Muscle layer of colon (tissue), 2 donors: Measurements from ENCODE around the gene NACC2.

Source experiments
- H3K27ac ChIP-seq: one replicate; pipeline ENCODE4 v1.7.0; 2013; ENCODE audit warnings: low read depth, mild to moderate bottlenecking, low read length, moderate library complexity
- H3K27me3 ChIP-seq, 2 donors: one replicate each; pipeline ENCODE4 v1.7.0; 2013; ENCODE audit warnings: low read length in 2 of 2, mild to moderate bottlenecking in 2 of 2; ENCODE audit not compliant: insufficient read depth in 2 of 2, control insufficient read depth in 1 of 2
- H3K36me3 ChIP-seq: one replicate; pipeline ENCODE4 v1.7.0; 2013; ENCODE audit warnings: mild to moderate bottlenecking, low read length; ENCODE audit not compliant: insufficient read depth
- H3K4me1 ChIP-seq: one replicate; pipeline ENCODE4 v1.7.0; 2013; ENCODE audit warnings: mild to moderate bottlenecking, low read length; ENCODE audit not compliant: insufficient read depth
- H3K4me3 ChIP-seq, 2 donors: one replicate each; pipeline ENCODE4 v1.7.0; 2013; ENCODE audit warnings: low read length in 2 of 2, low read depth in 1 of 2, mild to moderate bottlenecking in 1 of 2, moderate library complexity in 1 of 2
- H3K9ac ChIP-seq: one replicate; pipeline ENCODE4 v1.7.0; 2013; ENCODE audit warnings: low read length
- H3K9me3 ChIP-seq: one replicate; pipeline ENCODE4 v1.7.0; 2013; ENCODE audit warnings: mild to moderate bottlenecking, low read length
- donor health status: abdominal sarcoma.
- donor health status: Adenocarcinoma of cecum.

The NACC2 gene

GRCh38 chr9:136004712-136005111 is 90.4 kb downstream of the NACC2 start:
- H3K9me3 ChIP-seq, result no peaks in the 10 kb centered on the region
- peaks cover 4% of the 10 kb centered on the region for H3K36me3 ChIP-seq
- no peak overlapping the region for H3K27ac ChIP-seq
- no peak overlapping the region for H3K9ac ChIP-seq
- no peak overlapping the region for H3K4me3 ChIP-seq
- H3K4me1 ChIP-seq, result peaks cover 26% of the 10 kb centered on the region
- no peaks in the 10 kb centered on the region for H3K27me3 ChIP-seq

- H3K4me3 ChIP-seq, result no peak overlapping the region
- H3K9ac ChIP-seq, result no peak overlapping the region
- no peaks in the 10 kb centered on the region for H3K36me3 ChIP-seq
- H3K9me3 ChIP-seq, result no peaks in the 10 kb centered on the region
- H3K27ac ChIP-seq, result no peak overlapping the region
- H3K27me3 ChIP-seq, result no peaks in the 10 kb centered on the region
- H3K4me1 ChIP-seq, result peaks cover 26% of the 10 kb centered on the region
Measured at GRCh38 chr9:136004219-136004618, 90.9 kb downstream of the NACC2 start.

- Histone ChIP-seq H3K9me3 (no peaks in the 10 kb centered on the region), H3K27ac (no peak overlapping the region), H3K9ac (no peak overlapping the region), H3K4me1 (peaks cover 26% of the 10 kb centered on the region), H3K4me3 (no peak overlapping the region), H3K36me3 (no peaks in the 10 kb centered on the region), H3K27me3 (no peaks in the 10 kb centered on the region)
Measured at GRCh38 chr9:136003411-136004218, 91.5 kb downstream of the NACC2 start.

GRCh38 chr9:136002881-136003280 is 92.2 kb downstream of the NACC2 start:
- peaks cover 19% of the 10 kb centered on the region for H3K4me1 ChIP-seq
- no peaks in the 10 kb centered on the region for H3K27me3 ChIP-seq
- H3K4me3 ChIP-seq, result no peak overlapping the region
- no peak overlapping the region for H3K27ac ChIP-seq
- no peaks in the 10 kb centered on the region for H3K36me3 ChIP-seq
- H3K9ac ChIP-seq, result no peak overlapping the region
- H3K9me3 ChIP-seq, result no peaks in the 10 kb centered on the region

GRCh38 chr9:136002215-136002614 is 92.9 kb downstream of the NACC2 start:
- Histone ChIP-seq H3K27ac (no peak overlapping the region), H3K4me1 (peaks cover 12% of the 10 kb centered on the region), H3K27me3 (no peaks in the 10 kb centered on the region), H3K36me3 (no peaks in the 10 kb centered on the region), H3K4me3 (no peak overlapping the region), H3K9me3 (no peaks in the 10 kb centered on the region), H3K9ac (no peak overlapping the region)

GRCh38 chr9:136001231-136001630 is 93.9 kb downstream of the NACC2 start:
- Histone ChIP-seq H3K9ac (no peak overlapping the region), H3K9me3 (no peaks in the 10 kb centered on the region), H3K27ac (no peak overlapping the region), H3K4me3 (no peak overlapping the region), H3K4me1 (peaks cover 12% of the 10 kb centered on the region), H3K27me3 (no peaks in the 10 kb centered on the region), H3K36me3 (no peaks in the 10 kb centered on the region)

- H3K4me3 ChIP-seq, result no peak overlapping the region
- no peak overlapping the region for H3K27ac ChIP-seq
- no peaks in the 10 kb centered on the region for H3K9me3 ChIP-seq
- no peaks in the 10 kb centered on the region for H3K36me3 ChIP-seq
- no peaks in the 10 kb centered on the region for H3K27me3 ChIP-seq
- H3K9ac ChIP-seq, result no peak overlapping the region
- peaks cover 8% of the 10 kb centered on the region for H3K4me1 ChIP-seq
Measured at GRCh38 chr9:135998410-135999071, 96.5 kb downstream of the NACC2 start.

- no peak overlapping the region for H3K27ac ChIP-seq
- H3K4me1 ChIP-seq, result peaks cover 8% of the 10 kb centered on the region
- H3K9me3 ChIP-seq, result no peaks in the 10 kb centered on the region
- no peaks in the 10 kb centered on the region for H3K36me3 ChIP-seq
- no peak overlapping the region for H3K9ac ChIP-seq
- no peaks in the 10 kb centered on the region for H3K27me3 ChIP-seq
- H3K4me3 ChIP-seq, result no peak overlapping the region
Measured at GRCh38 chr9:135998016-135998380, 97.1 kb downstream of the NACC2 start.

- no peak overlapping the region for H3K9ac ChIP-seq
- H3K36me3 ChIP-seq, result no peaks in the 10 kb centered on the region
- H3K9me3 ChIP-seq, result no peaks in the 10 kb centered on the region
- no peak overlapping the region for H3K4me3 ChIP-seq
- peaks cover 11% of the 10 kb centered on the region for H3K4me1 ChIP-seq
- H3K27ac ChIP-seq, result no peak overlapping the region
- H3K27me3 ChIP-seq, result no peaks in the 10 kb centered on the region
Measured at GRCh38 chr9:135997090-135998015, 97.7 kb downstream of the NACC2 start.

- no peaks in the 10 kb centered on the region for H3K27me3 ChIP-seq
- H3K4me1 ChIP-seq, result peaks cover 18% of the 10 kb centered on the region
- no peaks in the 10 kb centered on the region for H3K9me3 ChIP-seq
- no peak overlapping the region for H3K4me3 ChIP-seq
- no peak overlapping the region for H3K27ac ChIP-seq
- H3K36me3 ChIP-seq, result no peaks in the 10 kb centered on the region
- no peak overlapping the region for H3K9ac ChIP-seq
Measured at GRCh38 chr9:135995816-135996215, 99.3 kb downstream of the NACC2 start.

- Histone ChIP-seq H3K9ac (no peak overlapping the region), H3K27ac (no peak overlapping the region), H3K9me3 (no peaks in the 10 kb centered on the region), H3K27me3 (peaks cover 0 to 7% of the 10 kb centered on the region in 2 donors), H3K4me1 (peaks cover 22% of the 10 kb centered on the region), H3K36me3 (no peaks in the 10 kb centered on the region), H3K4me3 (no peak overlapping the region)
Measured at GRCh38 chr9:135994501-135995192, 100.4 kb downstream of the NACC2 start.
